ENCODE results near the gene NLRP6.
"Not testable (repeated sequence)": the region's sequence is repeated elsewhere in the genome, so short reads cannot be mapped to it uniquely, and the experiment has no call there.

NLRP6 gene

GRCh38 chr11:294780-295179 lies 16.6 kb downstream of the NLRP6 start:
- no peak for DNase-seq

- DNase-seq = no peak
These were observed 17.4 kb downstream of the NLRP6 start for GRCh38 chr11:295351-296170.

DNA sequence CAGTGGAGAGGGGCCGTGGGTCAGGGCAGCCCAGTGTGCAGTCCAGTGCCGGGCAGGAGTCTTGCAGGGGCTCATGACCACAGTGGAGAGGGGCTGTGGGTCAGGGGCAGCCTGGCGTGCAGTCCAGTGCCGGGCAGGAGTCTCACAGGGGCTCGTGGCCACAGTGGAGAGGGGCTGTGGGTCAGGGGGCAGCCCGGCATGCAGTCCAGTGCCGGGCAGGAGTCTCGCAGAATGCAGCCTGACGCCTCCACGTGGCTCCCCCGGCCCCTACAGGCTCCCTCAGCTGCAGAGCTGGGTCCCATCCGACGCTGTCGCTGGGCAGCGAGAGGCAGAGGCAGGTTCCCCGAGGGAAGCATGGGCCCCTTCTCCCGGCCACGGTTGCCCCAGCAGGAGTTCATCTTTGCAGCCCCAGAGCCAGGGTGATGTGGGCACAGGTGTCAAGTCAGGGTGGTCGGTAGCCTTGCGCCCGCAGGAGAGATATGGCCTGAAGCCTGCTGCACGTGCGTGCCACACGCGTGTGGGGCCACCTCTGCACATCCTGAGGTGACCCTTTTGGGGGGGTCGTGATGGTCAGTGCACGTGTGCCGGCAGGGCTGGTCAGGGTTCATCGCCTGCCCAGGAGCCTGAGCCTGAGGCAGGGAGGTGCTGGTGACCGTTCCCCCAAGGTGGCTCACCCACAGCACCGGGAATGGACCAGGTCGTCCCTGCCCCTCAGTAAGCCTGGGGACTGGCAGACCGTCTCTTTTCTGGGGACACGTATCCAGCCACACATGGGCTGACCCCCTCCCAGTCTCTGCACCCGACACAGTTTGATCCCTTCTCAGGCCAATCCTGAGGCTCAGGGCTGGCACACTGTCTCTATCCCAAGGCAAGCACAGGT lies 18.2 kb downstream of the NLRP6 start:
- DNase-seq = no peak

DNA sequence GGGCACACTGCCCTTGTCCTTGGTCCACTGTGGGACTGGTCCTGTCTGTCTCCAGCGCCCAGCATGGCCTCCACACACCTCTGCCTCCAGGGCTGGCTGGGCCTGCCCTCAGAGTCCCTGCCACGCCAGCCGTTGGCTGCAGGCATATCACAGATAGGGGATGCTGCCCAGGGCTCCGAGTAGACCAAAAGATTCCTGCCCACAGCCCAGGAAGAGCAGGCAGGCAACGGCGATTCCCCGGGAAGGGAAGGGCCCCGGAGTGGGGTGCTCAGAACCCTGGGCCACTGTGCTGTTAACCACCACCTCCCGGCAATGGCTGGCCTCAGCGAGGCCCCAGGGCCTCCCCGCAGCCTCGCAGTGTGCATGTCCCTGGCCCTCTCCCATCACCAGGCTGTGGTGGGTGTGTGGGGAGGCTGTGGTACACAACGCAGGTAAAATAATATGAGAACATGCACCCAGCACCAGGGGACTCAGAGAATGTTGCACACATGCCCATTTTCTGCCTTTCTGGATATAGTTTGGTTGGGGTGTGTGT lies 18.9 kb downstream of the NLRP6 start:
- no peak for DNase-seq

DNA sequence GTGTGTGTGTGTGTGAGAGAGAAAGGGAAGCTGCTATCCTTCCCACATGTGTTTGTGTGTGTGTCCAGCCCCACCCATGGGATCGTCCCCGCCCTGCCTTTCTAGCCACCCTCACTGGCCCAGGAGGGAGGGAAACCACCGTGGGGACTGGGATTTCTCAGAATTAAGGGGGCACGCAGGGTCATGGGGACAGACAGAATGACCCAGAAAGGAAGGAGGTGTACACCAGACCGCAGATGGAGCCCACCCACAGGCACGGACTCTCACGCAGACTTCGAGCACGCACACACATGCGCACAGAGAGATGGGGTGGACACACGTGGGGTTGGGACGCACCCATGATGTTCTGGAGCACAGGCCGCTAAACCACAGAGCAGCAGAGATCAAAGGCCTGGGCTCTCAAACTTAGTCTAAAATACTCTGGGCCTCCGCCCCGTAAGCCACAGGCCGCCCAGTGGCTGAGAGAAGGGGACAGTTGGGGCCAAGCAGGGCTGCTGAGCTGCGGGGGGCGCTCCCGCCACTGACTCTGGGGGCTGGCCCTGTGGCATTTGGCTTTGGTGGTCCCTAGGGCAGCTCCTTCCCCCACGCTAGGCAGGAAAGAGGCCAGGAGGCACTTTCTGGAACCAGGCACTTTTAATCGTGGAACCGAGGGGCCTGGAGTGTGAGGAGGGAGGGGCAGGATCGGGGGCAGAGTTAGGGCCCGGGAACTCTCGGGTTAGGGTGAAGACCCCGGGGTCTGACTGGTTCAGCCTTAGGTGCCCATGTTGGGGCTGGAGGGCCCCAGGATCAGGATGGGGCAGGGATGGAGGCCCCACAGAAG lies 19.6 kb downstream of the NLRP6 start:
- DNase-seq = no peak

- DNase-seq = no peak
These were observed 20.3 kb downstream of the NLRP6 start for GRCh38 chr11:298406-299065.

GRCh38 chr11:299081-299891 lies 21.1 kb downstream of the NLRP6 start, which contains the start of gene IFITM5:
Gene IFITM5 (minus strand): TSS chr11:299526. CDS start chr11:299490, 36 bp downstream.
- no peak for DNase-seq

DNA sequence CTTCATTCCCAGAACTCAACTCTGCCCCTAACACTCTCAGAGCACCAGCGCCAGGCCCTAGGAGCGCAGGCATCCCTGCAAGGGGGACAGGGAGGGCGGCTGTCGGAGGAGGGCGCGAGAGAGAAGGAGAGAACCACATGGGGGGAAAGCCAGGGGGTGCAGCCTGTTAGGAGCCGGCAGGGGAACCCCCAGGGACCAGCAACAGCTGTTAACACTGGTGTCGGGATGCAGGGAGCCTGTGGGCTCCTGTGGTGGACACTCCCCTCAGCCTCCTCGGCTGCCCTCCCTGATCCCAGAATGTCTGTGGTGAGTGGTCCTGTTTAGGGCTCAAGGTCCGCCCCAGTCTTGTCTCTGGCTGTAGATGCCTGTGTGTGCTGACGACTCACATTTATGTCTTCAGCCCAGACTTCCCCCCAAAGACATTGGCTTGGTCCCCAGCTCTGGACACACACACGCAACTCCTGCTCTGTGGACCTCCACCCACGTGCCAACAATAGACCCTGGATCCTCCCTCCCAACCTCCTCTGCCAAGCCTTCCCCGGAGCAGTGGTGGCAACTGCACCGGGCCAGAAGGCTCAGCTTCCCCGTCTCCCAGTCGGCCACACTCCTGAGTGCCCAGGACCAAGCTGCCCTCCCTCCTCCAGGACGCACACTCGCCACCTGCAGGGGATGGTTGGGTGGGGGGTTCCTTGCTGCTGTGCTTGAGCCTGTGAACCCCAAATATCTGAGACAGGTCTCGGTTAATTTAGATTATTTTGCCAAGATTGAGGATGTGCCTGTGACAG lies 21.9 kb downstream of the NLRP6 start:
- no peak for DNase-seq

- no peak for DNase-seq
These were observed 25.2 kb downstream of the NLRP6 start for GRCh38 chr11:303363-303762.

GRCh38 chr11:304061-304506 lies 25.9 kb downstream of the NLRP6 start:
- no peak for DNase-seq

DNA sequence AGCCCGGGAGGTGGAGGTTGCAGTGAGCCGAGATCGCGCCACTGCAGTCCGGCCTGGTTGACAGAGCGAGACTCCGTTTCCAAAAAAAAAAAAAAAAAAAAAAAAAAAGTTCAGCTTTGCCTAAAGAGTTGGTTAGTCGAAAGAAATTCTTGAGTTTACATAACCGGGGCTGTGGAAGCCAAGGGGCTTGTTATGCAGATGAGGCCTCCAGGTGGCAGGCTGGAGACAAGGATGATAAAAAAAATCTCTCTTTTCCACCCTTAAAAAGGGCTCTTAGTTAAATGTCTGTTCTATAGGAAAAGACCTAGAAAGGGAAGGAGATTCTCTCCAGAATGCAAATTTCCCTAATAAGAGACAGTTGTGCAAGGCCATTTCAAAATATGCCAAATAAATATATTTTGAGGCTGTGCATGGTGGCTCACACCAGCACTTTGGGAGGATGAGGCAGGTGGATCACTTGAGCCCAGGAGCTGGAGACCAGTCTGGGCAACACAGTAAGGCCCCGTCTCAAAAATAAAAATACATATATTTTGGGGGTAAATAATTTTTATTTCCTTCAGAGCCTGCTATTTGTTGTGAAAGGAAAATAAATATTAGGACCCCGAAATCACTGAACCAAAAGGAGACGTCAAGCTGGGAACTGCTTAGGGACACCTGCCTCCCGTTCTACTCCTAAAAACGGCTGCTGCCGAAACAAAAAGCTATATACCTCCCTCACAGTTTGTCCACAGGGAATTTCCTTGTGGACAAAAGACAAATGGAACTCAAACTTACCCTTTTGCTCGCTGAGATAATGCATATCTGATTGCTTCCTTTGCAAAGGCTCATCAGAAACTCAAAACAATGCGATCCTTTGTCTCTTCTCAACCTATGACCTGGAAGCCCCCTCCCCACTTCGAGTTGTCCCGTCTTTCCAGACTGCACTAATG lies 27.0 kb downstream of the NLRP6 start:
- DNase-seq = no peak

GRCh38 chr11:305844-306211 lies 27.6 kb downstream of the NLRP6 start:
- no peak for DNase-seq

DNA sequence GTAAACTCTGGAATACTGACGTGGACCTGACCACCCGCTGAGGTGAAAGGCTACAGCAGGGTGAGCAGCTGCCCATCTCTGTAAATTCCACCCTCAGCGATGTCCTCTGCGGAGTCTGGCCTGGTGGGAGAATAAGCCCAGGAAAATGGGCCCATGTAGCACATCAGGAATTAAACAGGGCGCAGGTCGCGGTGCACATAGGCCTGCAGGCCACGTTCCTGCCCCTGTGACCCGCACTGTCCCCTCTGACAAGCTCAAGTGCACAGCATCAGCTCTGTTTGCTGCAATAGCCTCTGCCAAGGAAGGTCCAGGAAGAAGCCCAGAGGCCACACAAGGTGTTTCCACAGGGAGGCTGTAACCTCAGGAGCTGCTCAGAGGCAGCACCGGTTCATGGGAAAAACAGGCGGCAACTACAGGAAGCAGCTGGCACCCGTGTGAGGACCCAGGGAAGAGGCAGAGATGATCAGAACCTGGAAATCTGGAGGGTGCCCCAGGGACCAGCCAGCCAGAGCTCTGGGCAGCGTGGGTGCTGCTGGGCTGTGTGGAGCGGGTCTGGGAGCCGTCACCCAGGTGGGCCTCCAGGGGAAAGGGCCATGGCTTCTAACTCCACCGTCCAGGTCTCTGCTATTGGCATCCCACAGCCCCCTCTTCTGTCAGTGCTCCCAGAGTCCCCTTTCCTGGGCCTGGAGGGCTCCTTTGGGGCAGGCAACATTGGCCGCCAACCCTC lies 28.6 kb downstream of the NLRP6 start:
- DNase-seq = no peak

- not testable (repeated sequence) for DNase-seq
These were observed 29.8 kb downstream of the NLRP6 start, which contains the start of gene IFITM2 for GRCh38 chr11:307766-308708. Gene IFITM2 (plus strand): TSS chr11:307816. CDS start chr11:308193, 377 bp downstream.

- DNase-seq = not testable (repeated sequence)
These were observed 30.8 kb downstream of the NLRP6 start for GRCh38 chr11:308740-309665.

DNA sequence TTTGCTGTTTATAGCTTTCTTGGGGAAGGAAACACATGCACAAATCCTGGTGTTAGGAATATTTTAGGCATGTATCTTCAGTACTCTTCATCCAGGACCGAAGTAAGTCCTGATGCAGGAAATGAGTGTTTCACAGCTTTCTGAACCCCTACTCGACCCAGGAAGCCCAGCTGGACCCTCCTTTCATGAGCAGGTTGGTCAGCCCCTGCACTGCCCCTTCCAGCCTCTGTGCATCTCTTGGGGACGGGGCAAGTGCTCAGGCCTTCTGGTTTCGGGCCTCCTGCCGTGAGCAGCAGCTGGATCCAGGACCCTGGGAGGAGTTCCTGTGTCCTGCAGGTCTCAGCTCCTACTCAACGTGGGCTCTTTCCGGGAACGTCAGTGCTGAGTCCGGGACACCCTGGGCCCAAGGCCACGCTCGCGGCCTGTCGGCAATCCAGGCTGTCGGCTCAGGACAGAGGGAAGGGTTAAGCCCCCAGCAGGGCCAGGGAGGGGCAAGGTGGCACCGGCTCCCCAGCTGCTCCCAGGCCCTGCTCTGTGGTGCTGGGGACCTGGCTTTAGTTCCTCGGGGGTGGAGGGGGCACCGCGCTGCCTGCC lies 31.9 kb downstream of the NLRP6 start:
- DNase-seq = not testable (repeated sequence)
